Chondrocyte (in vitro differentiated cells): ENCODE data around the gene EPB41L4A. TPM values are rescaled to one million over a fixed set of nuclear protein-coding genes. Genes with fewer than 3 reads are reported as not detected.
A peak's percentile ranks its signal among the peaks of the same experiment; 100 is the strongest.

Experiments used
- DNase-seq: peaks from one replicate; pipeline ENCODE4 v3.0.0; 2021; ENCODE audit warnings: mixed read lengths, low spot score
- H3K27ac Mint-ChIP-seq: one replicate; pipeline ENCODE4 v1.8.0; 2021; ENCODE audit warnings: mild to moderate bottlenecking, moderate library complexity, mixed read lengths; ENCODE audit not compliant: unreplicated experiment
- H3K27me3 Mint-ChIP-seq: 2 replicates; pipeline ENCODE4 v1.8.0; 2021; ENCODE audit warnings: low read depth, mixed read lengths
- H3K36me3 Mint-ChIP-seq: 2 replicates; pipeline ENCODE4 v1.8.0; 2021; ENCODE audit warnings: low read depth, mixed read lengths
- H3K4me1 Mint-ChIP-seq: 2 replicates; pipeline ENCODE4 v1.8.0; 2021; ENCODE audit warnings: low read depth, mild to moderate bottlenecking, mixed read lengths
- H3K4me3 Mint-ChIP-seq: one replicate; pipeline ENCODE4 v1.8.0; 2021; ENCODE audit warnings: mild to moderate bottlenecking, moderate library complexity, mixed read lengths; ENCODE audit not compliant: unreplicated experiment
- H3K9me3 Mint-ChIP-seq: 2 replicates; pipeline ENCODE4 v1.8.0; 2021; ENCODE audit warnings: low read depth, mixed read lengths
- total RNA-seq: library from RNA; stranded (reverse); gene quantifications from 3 replicates; pipeline ENCODE4 v1.2.1, GENCODE V29; 2021
- TF ChIP-seq, protein P1 (sequence below): fragments of 200-600 bp; sonication (generic); IDR thresholded peaks from 2 replicates; pipeline ENCODE4 v1.5.0; 2021; ENCODE audit warnings: antibody characterized with exemption, mild to moderate bottlenecking, moderate library complexity

EPB41L4A gene
- total RNA-seq, 1 donor from 2014 or later = 3.9 TPM

DNA sequence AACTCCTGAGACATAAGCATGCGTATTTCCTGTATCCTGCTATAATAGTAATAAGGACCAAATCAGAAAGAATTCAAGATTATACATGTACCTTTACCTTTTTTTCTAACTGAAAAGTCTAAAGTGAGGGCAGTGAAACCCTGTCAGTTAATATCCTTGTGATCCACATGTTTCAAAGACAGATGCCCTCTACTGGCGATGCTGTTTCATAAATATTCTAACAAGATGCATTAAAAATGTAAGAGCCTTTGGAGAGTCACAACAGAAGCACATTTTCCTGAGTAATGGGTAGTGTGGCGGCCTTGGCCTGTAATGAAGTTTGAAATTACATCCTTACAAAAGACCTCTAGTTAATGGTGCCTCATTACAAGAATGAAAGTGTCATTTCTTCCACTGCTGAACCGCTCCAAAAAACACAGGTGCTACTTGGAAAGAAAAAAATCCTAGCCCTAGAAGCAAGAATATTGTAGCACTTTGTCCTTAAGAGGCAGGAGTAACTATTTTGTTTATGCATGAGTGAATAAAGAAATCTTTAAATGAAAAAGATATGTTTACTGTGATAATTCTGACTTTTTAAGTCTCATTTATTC is 232.6 kb downstream of the EPB41L4A start:
- Mint-ChIP-seq H3K27ac (no peak overlapping the region), H3K27me3 (no peaks in the 10 kb centered on the region), H3K36me3 (peaks cover 2% of the 10 kb centered on the region), H3K4me3 (no peak overlapping the region), H3K9me3 (no peaks in the 10 kb centered on the region), H3K4me1 (no peaks in the 10 kb centered on the region)
- TF ChIP-seq, protein P1, sequence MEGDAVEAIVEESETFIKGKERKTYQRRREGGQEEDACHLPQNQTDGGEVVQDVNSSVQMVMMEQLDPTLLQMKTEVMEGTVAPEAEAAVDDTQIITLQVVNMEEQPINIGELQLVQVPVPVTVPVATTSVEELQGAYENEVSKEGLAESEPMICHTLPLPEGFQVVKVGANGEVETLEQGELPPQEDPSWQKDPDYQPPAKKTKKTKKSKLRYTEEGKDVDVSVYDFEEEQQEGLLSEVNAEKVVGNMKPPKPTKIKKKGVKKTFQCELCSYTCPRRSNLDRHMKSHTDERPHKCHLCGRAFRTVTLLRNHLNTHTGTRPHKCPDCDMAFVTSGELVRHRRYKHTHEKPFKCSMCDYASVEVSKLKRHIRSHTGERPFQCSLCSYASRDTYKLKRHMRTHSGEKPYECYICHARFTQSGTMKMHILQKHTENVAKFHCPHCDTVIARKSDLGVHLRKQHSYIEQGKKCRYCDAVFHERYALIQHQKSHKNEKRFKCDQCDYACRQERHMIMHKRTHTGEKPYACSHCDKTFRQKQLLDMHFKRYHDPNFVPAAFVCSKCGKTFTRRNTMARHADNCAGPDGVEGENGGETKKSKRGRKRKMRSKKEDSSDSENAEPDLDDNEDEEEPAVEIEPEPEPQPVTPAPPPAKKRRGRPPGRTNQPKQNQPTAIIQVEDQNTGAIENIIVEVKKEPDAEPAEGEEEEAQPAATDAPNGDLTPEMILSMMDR = peak; percentile 87
- DNase-seq = no peak

DNA sequence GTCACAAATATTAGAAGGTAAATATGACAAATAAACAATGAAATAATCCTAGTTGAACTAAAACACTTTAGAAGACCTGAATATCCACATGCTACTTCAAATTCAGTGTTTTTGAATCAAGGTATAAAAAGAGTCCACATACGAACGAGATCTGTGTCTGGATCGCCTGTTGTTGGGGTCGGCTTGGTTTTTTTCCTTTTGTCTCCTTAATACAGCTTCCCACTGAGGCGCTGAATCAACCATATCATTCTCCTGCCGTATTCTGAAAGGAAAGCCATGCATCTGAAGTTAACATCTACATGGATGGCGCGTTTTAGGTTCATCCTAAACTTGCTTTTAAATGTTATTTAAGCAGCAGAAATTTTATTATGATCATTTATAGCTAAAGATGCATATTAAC is 235.2 kb downstream of the EPB41L4A start:
- TF ChIP-seq, protein P1 = no peak
- no peak for DNase-seq
- H3K9me3 Mint-ChIP-seq = no peaks in the 10 kb centered on the region
- H3K4me3 Mint-ChIP-seq = no peak overlapping the region
- H3K4me1 Mint-ChIP-seq = no peaks in the 10 kb centered on the region
- H3K27ac Mint-ChIP-seq = no peak overlapping the region
- H3K27me3 Mint-ChIP-seq = no peaks in the 10 kb centered on the region
- peaks cover 2% of the 10 kb centered on the region for H3K36me3 Mint-ChIP-seq

DNA sequence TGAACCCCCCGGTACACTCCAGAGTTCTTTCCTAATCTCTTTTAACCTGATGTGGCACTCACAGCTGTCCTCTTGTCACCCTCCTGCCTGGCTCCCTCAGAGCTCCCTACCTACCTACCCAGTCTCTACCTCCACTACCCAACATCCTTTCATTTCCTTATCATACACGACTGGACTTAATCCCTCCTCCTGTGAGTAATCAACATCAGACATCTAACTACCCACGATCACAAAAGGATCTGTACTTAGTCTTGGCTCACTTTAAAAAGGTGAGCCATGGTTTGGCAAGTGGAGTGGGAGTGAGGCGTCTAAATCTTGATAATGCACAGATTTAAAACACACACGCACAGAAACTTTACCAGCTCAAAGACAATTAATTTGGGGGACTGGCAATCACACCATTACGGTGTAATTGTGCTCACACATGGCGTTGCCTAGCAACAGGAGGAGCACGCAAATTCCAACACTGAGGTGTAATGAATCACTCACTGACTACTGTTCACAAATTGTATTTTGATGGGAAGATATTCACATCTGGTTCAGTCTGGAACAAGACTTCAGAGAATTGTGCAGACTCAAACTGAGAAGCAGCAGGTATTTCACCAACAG is 235.9 kb downstream of the EPB41L4A start:
- Mint-ChIP-seq H3K27ac (no peak overlapping the region), H3K4me1 (no peaks in the 10 kb centered on the region), H3K9me3 (no peaks in the 10 kb centered on the region), H3K27me3 (no peaks in the 10 kb centered on the region), H3K36me3 (peaks cover 2% of the 10 kb centered on the region), H3K4me3 (no peak overlapping the region)
- TF ChIP-seq, protein P1 = no peak
- DNase-seq = no peak

DNA sequence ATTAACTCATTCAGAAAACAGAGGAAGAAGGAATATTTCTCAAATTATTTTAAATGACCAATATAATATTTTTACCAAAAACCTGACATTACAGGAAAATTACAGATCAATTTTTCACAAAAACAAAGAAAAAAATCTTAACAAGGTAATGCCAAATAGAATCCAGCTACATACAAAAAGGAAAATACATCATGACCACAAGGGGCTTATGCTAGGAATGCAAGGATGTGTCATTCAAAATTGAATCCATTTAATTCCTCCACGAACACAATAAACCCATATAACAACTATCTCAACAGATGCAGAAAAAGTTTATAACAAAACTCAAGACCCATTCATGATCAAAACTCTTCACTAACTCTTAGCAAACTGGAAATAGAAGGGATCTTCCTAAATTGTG is 239.8 kb downstream of the EPB41L4A start:
- DNase-seq = no peak
- Mint-ChIP-seq H3K27me3 (no peaks in the 10 kb centered on the region), H3K27ac (no peak overlapping the region), H3K36me3 (peaks cover 2% of the 10 kb centered on the region), H3K4me1 (peaks cover 5% of the 10 kb centered on the region), H3K9me3 (no peaks in the 10 kb centered on the region), H3K4me3 (no peak overlapping the region)
- TF ChIP-seq, protein P1 = no peak

DNA sequence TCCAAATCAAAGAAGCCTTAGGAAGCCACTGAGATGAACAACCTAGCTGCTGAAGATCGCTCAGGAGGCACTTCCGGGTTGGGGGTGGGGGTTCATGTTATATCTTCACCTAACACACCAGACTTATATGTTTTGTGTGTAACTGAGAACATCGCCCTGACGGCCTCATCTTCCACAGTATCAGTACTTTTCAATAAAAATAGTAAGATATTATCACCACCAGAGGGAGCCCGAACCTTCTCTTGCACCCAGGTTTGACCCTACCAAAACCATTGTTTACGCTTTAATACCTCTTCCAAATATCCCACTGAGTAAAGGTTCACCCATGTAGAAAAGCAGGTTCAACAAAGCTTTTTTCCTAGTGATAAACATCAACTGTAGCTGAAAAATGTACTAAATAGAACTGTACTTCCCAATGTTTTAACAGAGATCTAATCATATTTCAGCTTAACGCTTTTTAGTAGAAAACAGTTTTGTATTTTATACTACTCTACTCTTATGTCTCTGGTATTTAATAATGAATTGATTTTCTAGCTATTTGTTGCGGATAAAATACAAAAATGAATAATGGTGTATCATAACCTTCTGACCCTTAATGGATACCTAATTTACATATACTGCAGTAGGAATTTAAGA is 244.0 kb downstream of the EPB41L4A start:
- H3K27me3 Mint-ChIP-seq = no peaks in the 10 kb centered on the region
- no peak overlapping the region for H3K4me3 Mint-ChIP-seq
- no peaks in the 10 kb centered on the region for H3K9me3 Mint-ChIP-seq
- no peaks in the 10 kb centered on the region for H3K36me3 Mint-ChIP-seq
- H3K4me1 Mint-ChIP-seq = peaks cover 5% of the 10 kb centered on the region
- no peak overlapping the region for H3K27ac Mint-ChIP-seq
- no peak for DNase-seq
- TF ChIP-seq, protein P1 = peak; percentile 92
